Right lobe of liver (tissue), 6 donors: ENCODE results near the gene ZBTB2. TPM values are rescaled to one million over a fixed set of nuclear protein-coding genes. Genes with fewer than 3 reads are reported as not detected.

Experiments
- ATAC-seq, 4 donors: fragments of 200-7000 bp; cut with Tn5 transposase; one replicate each; pipeline ENCODE4 v1.9.1; 2020; ENCODE audit warnings: mild to moderate bottlenecking in 4 of 4, moderate library complexity in 4 of 4
- DNase-seq, 3 donors: peaks; one replicate each; pipeline ENCODE4 v3.0.0-alpha.2; 2020
- H3K27ac ChIP-seq, 3 donors: fragments of 200-600 bp; one replicate each; pipeline ENCODE4 v1.8.0; 2022
- H3K27me3 ChIP-seq, 2 donors: fragments of 200-600 bp; one replicate each; pipeline ENCODE4 v1.8.0; 2022
- H3K36me3 ChIP-seq, 4 donors: fragments of 200-600 bp; sonication (generic) in 1 of 4; one replicate each; pipeline versions ENCODE4 v1.5.1 to v1.8.0; 2017 to 2022; ENCODE audit warnings: control low read depth in 1 of 4
- H3K4me1 ChIP-seq, 4 donors: fragments of 200-600 bp; sonication (generic) in 1 of 4; one replicate each; pipeline versions ENCODE4 v1.5.1 to v1.8.0; 2017 to 2022; ENCODE audit warnings: control low read depth in 1 of 4
- H3K4me3 ChIP-seq, 3 donors: fragments of 200-600 bp; one replicate each; pipeline ENCODE4 v1.8.0; 2022
- H3K9me3 ChIP-seq, 4 donors: fragments of 200-600 bp; sonication (generic) in 1 of 4; one replicate each; pipeline versions ENCODE4 v1.5.1 to v1.8.0; 2017 to 2022; ENCODE audit warnings: control low read depth in 1 of 4
- CTCF ChIP-seq, 4 donors: fragments of 200-600 bp in 3 of 4; fragments of 450-650 bp in 1 of 4; IDR thresholded peaks; one replicate each; pipeline versions ENCODE4 v1.5.1 to v1.8.0; 2016 to 2022; ENCODE audit warnings: antibody characterized with exemption in 4 of 4, mild to moderate bottlenecking in 2 of 4
- POLR2A ChIP-seq: fragments of 450-650 bp; IDR thresholded peaks from one replicate; pipeline ENCODE4 v1.6.1; 2017; ENCODE audit warnings: antibody characterized with exemption, mild to moderate bottlenecking
- WGBS: methylation state at CpG from one replicate; pipeline ENCODE4 v1.1.6; 2018; ENCODE audit warnings: low coverage, low lambda C conversion rate; ENCODE audit not compliant: insufficient coverage; ENCODE audit errors: missing lambda C conversion rate; 5-methylcytosine and 5-hydroxymethylcytosine counted together
- intact Hi-C, 2 donors: fragments of 100-400 bp; cut with DNase I; formaldehyde crosslinking; loops; one replicate each; pipeline versions ENCODE4 v1.11.2 to v1.14.1; 2022
- total RNA-seq, 6 experiments: library from RNA; depleted of rRNA in 2 of 6; stranded (reverse); fragments of >200 nt in 2 of 6; fragmentation: NEBNext Ultra II Directional in 3 of 6; extraction: Animal tissue kit (Norgen Biotek cat#: 25700) in 3 of 6; gene quantifications; one replicate each; pipeline versions ENCODE4 v1.1.0 to v1.2.4, GENCODE V29; 2016 to 2023
- donor health status: DM: no; HTN: yes; CAD: no.
- donor health status: DM: no; HTN: no; CAD: no.
- donor health status: DM: no; HTN: no; CAD: no.
- donor health status: DM: no; HTN: yes; CAD: no.
- donor health status: DM: no; HTN: yes; CAD: no.

ZBTB2 gene
- total RNA-seq, 6 experiments from 2014 or later: 3.2 to 6.0 (median 4.5) TPM

GRCh38 chr6:151431337-151431736 lies 40.0 kb upstream of the ZBTB2 start:
- WGBS: 76% methylated on average over 2 of the region's 3 CpGs
- Histone ChIP-seq H3K36me3 (peaks cover 0 to 77% (median 23%) of the 10 kb centered on the region in 4 donors), H3K4me1 (peaks cover 0 to under 1% (median under 1%) of the 10 kb centered on the region in 4 donors), H3K4me3 (no peak overlapping the region), H3K27me3 (no peaks in the 10 kb centered on the region), H3K9me3 (no peaks in the 10 kb centered on the region), H3K27ac (no peak overlapping the region)
- TF ChIP-seq CTCF (IDR thresholded peaks at IDR 0.05) (no peak), POLR2A (no peak)
- ATAC-seq (no peak), DNase-seq (no peak)
- intact Hi-C loops: no loop called here

GRCh38 chr6:151430886-151431285 lies 39.5 kb upstream of the ZBTB2 start:
- Histone ChIP-seq H3K9me3 (no peaks in the 10 kb centered on the region), H3K4me3 (no peak overlapping the region), H3K27me3 (no peaks in the 10 kb centered on the region), H3K27ac (no peak overlapping the region), H3K4me1 (no peaks in the 10 kb centered on the region), H3K36me3 (peaks cover 0 to 76% (median 25%) of the 10 kb centered on the region in 4 donors)
- no peak for ATAC-seq
- DNase-seq: no peak
- 91% methylated on average over 3 of the region's 3 CpGs for WGBS
- intact Hi-C loops: no loop called here
- TF ChIP-seq POLR2A (no peak), CTCF (IDR thresholded peaks at IDR 0.05) (no peak)

GRCh38 chr6:151428093-151428735 lies 36.9 kb upstream of the ZBTB2 start:
- TF ChIP-seq CTCF (IDR thresholded peaks at IDR 0.05) (no peak), POLR2A (no peak)
- no peak overlapping the region for H3K4me3 ChIP-seq
- H3K9me3 ChIP-seq: no peaks in the 10 kb centered on the region
- H3K36me3 ChIP-seq: peaks cover 0 to 76% (median 25%) of the 10 kb centered on the region in 4 donors
- intact Hi-C loops: no loop called here
- H3K4me1 ChIP-seq: no peaks in the 10 kb centered on the region
- H3K27me3 ChIP-seq: no peaks in the 10 kb centered on the region
- no peak overlapping the region for H3K27ac ChIP-seq
- ATAC-seq (no peak), DNase-seq (no peak)
- WGBS: 70% methylated on average over 4 of the region's 4 CpGs

DNA sequence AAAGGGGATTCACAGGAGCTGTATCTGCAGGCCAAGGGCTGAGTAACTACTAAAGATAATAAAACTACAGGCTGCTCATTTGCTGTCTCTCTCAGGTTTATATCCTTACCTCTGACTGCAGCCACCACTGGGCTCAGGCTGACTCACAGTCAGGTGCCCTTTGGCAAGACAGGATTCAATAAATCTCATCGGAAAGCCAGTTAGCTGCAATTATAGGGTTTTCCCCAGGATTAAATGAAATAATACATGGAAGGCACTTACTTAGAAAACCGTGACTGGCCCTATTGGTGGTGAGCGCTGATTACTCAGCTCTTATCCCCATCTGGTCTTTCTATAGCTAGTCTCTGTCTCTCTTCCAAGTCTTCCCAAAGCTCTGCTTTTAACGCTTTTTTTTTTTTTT lies 34.2 kb upstream of the ZBTB2 start:
- Histone ChIP-seq H3K4me1 (no peaks in the 10 kb centered on the region), H3K4me3 (no peak overlapping the region), H3K27me3 (no peaks in the 10 kb centered on the region), H3K27ac (no peak overlapping the region), H3K9me3 (no peaks in the 10 kb centered on the region), H3K36me3 (peaks cover 0 to 79% (median 21%) of the 10 kb centered on the region in 4 donors)
- intact Hi-C loops: no loop called here
- no peak for DNase-seq
- peak in 1 of 4 donors; percentile 36 for ATAC-seq
- 76% methylated on average over 4 of the region's 4 CpGs for WGBS
- TF ChIP-seq CTCF (IDR thresholded peaks at IDR 0.05) (no peak), POLR2A (no peak)
